OCI-LY1 (cell line): ENCODE results near the gene PKIB.

Source experiments
- H2AFZ ChIP-seq: fragments of 200-600 bp; sonication (generic), shearing (Covaris generic); 2 replicates; pipeline ENCODE4 v1.6.0; 2014; ENCODE audit warnings: antibody characterized with exemption, mild to moderate bottlenecking, low read length
- H3F3A ChIP-seq: fragments of 200-600 bp; sonication (generic), shearing (Covaris generic); 2 replicates; pipeline ENCODE4 v1.6.0; 2014; ENCODE audit warnings: mild to moderate bottlenecking, antibody characterized with exemption, low read length, moderate library complexity; ENCODE audit not compliant: insufficient read depth
- H3K27ac ChIP-seq: fragments of 200-600 bp; sonication (generic); 2 replicates; pipeline ENCODE4 v1.5.1; 2014; ENCODE audit warnings: low read length, mixed run types, mild to moderate bottlenecking, low read depth; ENCODE audit not compliant: poor library complexity, severe bottlenecking
- H3K27me3 ChIP-seq: fragments of 200-600 bp; sonication (generic); 2 replicates; pipeline ENCODE4 v1.6.0; 2014; ENCODE audit warnings: antibody characterized with exemption, mild to moderate bottlenecking, low read length, moderate library complexity; ENCODE audit not compliant: insufficient read depth
- H3K36me3 ChIP-seq: fragments of 200-600 bp; sonication (generic); 2 replicates; pipeline ENCODE4 v1.6.1; 2014; ENCODE audit warnings: mild to moderate bottlenecking, antibody characterized with exemption, low read length, moderate library complexity, mixed read lengths; ENCODE audit not compliant: insufficient read depth
- H3K4me1 ChIP-seq: fragments of 200-600 bp; sonication (generic); 2 replicates; pipeline ENCODE4 v1.5.1; 2014; ENCODE audit warnings: mild to moderate bottlenecking, low read length, moderate library complexity; ENCODE audit not compliant: insufficient read depth, severe bottlenecking
- H3K4me2 ChIP-seq: fragments of 200-600 bp; sonication (generic), shearing (Covaris generic); 2 replicates; pipeline ENCODE4 v1.6.1; 2014; ENCODE audit warnings: low read length
- H3K4me3 ChIP-seq: fragments of 200-600 bp; sonication (generic); 2 replicates; pipeline ENCODE4 v1.5.1; 2014; ENCODE audit warnings: low read length, low read depth, mild to moderate bottlenecking, mixed read lengths; ENCODE audit not compliant: poor library complexity, severe bottlenecking
- H3K79me2 ChIP-seq: fragments of 200-600 bp; shearing (Covaris generic); 2 replicates; pipeline ENCODE4 v1.6.1; 2016; ENCODE audit warnings: mixed run types, low read length, mixed read lengths; ENCODE audit not compliant: insufficient read depth
- H3K9ac ChIP-seq: fragments of 200-600 bp; sonication (generic), shearing (Covaris generic); 2 replicates; pipeline ENCODE4 v1.6.1; 2014; ENCODE audit warnings: mild to moderate bottlenecking, low read length, mixed read lengths
- H3K9me2 ChIP-seq: fragments of 200-600 bp; sonication (generic), shearing (Covaris generic); 2 replicates; pipeline ENCODE4 v1.6.1; 2014; ENCODE audit warnings: low read depth, mild to moderate bottlenecking, low read length, mixed read lengths
- H3K9me3 ChIP-seq: fragments of 200-600 bp; shearing (Covaris generic); 2 replicates; pipeline ENCODE4 v1.6.1; 2014; ENCODE audit warnings: low read length, mixed read lengths
- H4K20me1 ChIP-seq: fragments of 200-600 bp; sonication (generic), shearing (Covaris generic); 2 replicates; pipeline ENCODE4 v1.6.0; 2016; ENCODE audit warnings: mild to moderate bottlenecking, low read length; ENCODE audit not compliant: insufficient read depth
- CTCF ChIP-seq: fragments of 200-600 bp; sonication (generic), shearing (Covaris generic); IDR thresholded peaks from 2 replicates; pipeline ENCODE4 v1.5.1; 2017; ENCODE audit warnings: mild to moderate bottlenecking, antibody characterized with exemption, low read length, moderate library complexity, mixed read lengths
- EZH2 ChIP-seq: fragments of 200-600 bp; sonication (generic), shearing (Covaris generic); IDR thresholded peaks from 2 replicates; pipeline ENCODE4 v1.8.0; 2017; ENCODE audit warnings: borderline replicate concordance, mixed run types, mild to moderate bottlenecking, antibody characterized with exemption, low read length, moderate library complexity, mixed read lengths

PKIB gene

DNA sequence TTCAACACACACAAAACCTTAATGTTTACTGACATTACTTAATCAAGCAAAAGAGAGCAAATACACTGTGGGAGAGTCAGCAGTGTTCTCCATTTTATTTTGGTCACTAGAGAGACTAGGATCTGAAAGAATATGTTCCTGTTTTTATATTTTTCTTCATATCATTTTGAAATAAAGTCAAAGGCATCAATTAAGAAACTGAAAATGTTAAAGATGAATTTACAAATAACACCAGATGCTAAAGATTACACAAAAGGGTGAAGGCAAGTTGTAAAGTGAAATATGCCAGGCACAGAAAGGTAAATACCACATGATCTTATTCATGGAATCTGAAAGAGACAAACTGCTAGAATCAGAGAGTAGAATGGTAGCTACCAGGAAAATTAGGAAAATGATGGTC is 109.0 kb downstream of the PKIB start:
- Histone ChIP-seq H3K27me3 (no peaks in the 10 kb centered on the region), H3K9me3 (no peaks in the 10 kb centered on the region), H3K9ac (no peak overlapping the region), H3F3A (no peaks in the 10 kb centered on the region), H3K36me3 (no peaks in the 10 kb centered on the region), H3K9me2 (no peaks in the 10 kb centered on the region), H3K4me2 (no peak overlapping the region), H3K4me3 (no peak overlapping the region), H2AFZ (no peak overlapping the region), H4K20me1 (no peaks in the 10 kb centered on the region), H3K4me1 (no peaks in the 10 kb centered on the region), H3K27ac (no peak overlapping the region), H3K79me2 (no peaks in the 10 kb centered on the region)
- TF ChIP-seq EZH2 (no peak), CTCF (no peak)

DNA sequence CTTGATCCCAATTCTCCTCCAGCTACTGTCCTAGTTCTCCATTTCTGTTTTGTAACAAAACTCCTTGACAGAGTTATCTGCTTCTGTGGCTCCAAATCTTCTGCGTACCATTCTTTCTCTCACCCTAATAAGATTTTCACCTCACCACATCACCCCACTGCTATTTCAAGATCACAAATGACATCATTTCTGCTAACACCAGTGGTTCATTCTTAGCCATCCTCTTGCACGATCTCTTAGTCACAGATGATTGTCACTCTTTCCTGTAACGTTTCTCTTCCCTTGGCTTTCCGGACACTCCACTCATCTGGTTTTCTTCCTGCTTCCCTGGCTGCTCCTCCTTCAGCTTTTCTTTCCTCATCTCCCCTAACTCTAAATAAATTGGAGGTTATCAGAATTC is 112.5 kb downstream of the PKIB start:
- Histone ChIP-seq H3K36me3 (no peaks in the 10 kb centered on the region), H3F3A (no peaks in the 10 kb centered on the region), H3K27me3 (no peaks in the 10 kb centered on the region), H3K27ac (no peak overlapping the region), H3K9ac (no peak overlapping the region), H3K4me1 (no peaks in the 10 kb centered on the region), H3K9me2 (no peaks in the 10 kb centered on the region), H3K4me2 (no peak overlapping the region), H3K9me3 (no peaks in the 10 kb centered on the region), H2AFZ (no peak overlapping the region), H3K79me2 (no peaks in the 10 kb centered on the region), H3K4me3 (no peak overlapping the region), H4K20me1 (no peaks in the 10 kb centered on the region)
- TF ChIP-seq EZH2 (no peak), CTCF (no peak)

GRCh38 chr6:122726649-122727048 is 116.4 kb downstream of the PKIB start:
- Histone ChIP-seq H3K9me2 (no peaks in the 10 kb centered on the region), H3K4me3 (no peak overlapping the region), H3K79me2 (no peaks in the 10 kb centered on the region), H4K20me1 (no peaks in the 10 kb centered on the region), H3K9me3 (no peaks in the 10 kb centered on the region), H3K9ac (no peak overlapping the region), H3K27ac (no peak overlapping the region), H3K4me1 (no peaks in the 10 kb centered on the region), H3K4me2 (no peak overlapping the region), H3F3A (no peaks in the 10 kb centered on the region), H2AFZ (no peak overlapping the region), H3K27me3 (no peaks in the 10 kb centered on the region), H3K36me3 (no peaks in the 10 kb centered on the region)
- TF ChIP-seq CTCF, result peak; percentile 51
- no peak for TF ChIP-seq EZH2
